ENCODE measurements around the gene MINK1.

MINK1 gene

DNA sequence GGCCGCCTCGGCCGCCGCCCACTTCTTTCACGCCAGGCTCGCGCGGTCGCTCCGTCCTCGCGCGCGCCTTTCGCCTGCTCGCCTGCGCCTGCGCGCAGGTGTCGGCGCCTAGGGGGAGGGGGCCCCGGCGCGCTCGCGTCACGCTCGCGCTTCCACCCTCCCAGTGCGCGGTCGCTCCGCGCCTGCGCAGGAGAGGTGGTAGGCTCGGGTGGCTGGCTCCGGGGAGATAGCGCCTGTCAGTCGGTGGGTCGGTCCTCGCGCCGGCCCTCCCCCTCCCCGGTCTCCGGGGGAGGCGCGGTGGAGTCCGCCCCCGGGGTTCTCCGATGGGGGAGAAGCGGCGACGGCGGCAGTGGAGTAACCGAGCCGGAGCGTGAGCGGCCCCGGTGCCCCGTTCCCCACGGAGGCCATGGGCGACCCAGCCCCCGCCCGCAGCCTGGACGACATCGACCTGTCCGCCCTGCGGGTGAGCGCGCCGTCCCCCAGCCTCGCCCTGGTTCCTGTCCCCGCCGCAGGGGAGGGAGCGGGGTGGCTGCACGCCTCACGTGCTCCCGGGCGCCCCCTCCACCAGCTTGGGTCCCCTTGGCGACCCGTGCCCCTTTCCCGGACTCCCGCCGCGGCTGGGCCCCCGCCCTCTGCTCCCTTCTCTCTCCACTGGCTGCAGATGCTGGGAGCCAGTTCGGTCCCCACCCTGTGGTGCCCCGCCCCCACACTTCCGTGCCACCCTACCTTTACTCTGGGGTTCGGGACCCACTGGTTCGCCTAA, at the start of gene MINK1:
Gene MINK1, plus strand, starts transcription at position 163 of the 763 bp plus-strand sequence. Its CDS starts 244 bp downstream, at position 407.
- peak; percentile 97 for DNase-seq

GRCh38 chr17:4785311-4786105, 47.6 kb upstream of the MINK1 start:
- no peak for DNase-seq

- no peak for DNase-seq
Measured at GRCh38 chr17:4786106-4786511, 47.0 kb upstream of the MINK1 start, which contains the start of gene VMO1. Gene VMO1 (minus strand): TSS chr17:4786364. CDS start chr17:4786352, 12 bp downstream.

DNA sequence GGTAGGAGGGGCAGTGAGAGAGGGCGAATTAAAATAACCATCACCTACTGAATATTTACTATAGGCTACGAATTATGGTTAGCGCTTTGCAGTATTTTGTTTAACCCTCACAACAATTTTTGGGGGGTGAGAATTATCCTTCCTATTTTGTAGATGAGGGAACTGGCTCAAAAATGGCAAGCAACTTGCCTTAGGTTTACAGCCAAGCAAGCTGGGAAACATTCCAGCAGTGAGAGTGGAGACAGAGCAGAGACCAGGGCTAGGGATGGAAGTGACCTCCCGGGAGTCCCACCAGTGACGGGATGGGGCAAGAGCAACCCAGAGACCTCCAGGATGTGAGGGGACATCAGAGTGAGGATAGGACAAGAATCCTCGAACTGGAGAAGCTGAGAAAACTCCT, 46.6 kb upstream of the MINK1 start:
- no peak for DNase-seq

DNA sequence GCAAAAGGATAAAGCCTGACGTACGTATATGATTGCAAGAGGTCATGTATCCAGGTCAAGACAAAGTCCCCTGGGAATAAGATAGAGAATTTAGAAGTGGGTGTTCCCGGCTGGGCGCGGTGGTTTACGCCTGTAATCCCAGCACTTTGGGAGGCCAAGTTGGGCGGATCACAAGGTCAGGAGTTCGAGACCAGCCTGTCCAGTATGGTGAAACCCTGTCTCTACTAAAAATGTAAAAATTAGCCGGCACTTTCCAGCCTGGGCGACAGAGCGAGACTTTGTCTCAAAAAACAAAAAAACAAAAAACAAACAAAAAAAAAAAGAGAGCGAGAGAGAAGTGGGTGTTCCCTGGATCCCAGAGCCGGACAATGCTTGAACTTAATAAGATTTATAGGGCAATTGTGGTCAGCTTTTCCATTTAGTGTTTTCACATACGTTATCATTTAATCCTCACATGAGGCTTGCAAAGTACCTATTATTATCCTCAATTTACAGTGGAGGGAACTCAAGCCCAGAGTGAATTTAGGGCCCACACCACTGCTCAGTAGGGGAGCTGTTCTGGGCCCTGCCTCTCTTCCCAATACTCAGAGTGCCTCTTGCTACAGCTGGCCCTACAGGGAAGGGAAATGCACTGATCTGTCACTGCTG, 44.9 kb upstream of the MINK1 start:
- DNase-seq: no peak

- DNase-seq: no peak
Measured at GRCh38 chr17:4788807-4789700, 44.1 kb upstream of the MINK1 start, which contains the start of gene GLTPD2. Gene GLTPD2 (plus strand): TSS chr17:4788964. CDS start chr17:4789012, 48 bp downstream.

GRCh38 chr17:4789701-4789950, 43.5 kb upstream of the MINK1 start:
- no peak for DNase-seq

DNA sequence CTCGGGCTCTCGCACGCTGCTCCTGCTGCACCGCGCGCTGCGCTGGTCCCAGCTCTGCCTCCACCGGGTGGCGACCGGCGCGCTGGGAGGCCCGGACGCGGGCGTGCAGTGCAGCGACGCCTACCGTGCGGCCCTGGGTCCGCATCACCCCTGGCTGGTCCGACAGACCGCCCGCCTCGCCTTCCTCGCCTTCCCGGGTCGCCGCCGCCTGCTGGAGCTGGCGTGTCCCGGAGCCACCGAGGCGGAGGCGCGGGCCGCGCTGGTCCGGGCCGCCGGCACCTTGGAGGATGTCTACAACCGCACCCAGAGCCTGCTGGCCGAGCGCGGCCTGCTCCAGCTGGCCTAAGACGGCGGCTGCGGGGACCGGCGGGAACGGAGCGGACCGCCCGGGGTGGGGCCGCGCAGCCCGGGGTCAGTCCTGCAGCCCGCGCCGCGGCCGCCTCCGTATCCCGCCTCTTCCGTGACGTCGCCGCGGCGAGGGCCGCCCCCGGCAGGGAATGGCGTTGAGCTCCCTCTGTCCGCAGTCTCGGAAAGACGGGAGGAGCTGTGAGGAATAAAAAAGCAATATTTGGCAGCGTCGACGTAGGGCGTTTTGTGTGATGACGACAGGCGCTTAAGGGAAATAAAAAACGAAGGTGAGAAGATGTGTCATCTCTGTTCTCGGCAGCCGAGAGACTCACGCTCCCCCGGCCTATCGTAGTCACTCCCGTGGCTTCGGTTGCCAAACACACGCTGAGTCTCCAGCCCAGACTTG, 43.0 kb upstream of the MINK1 start:
- peak; percentile 95 for DNase-seq

- no peak for DNase-seq
Measured at GRCh38 chr17:4790705-4791088, 42.4 kb upstream of the MINK1 start.

- no peak for DNase-seq
Measured at GRCh38 chr17:4795168-4795567, 38.0 kb upstream of the MINK1 start.

DNA sequence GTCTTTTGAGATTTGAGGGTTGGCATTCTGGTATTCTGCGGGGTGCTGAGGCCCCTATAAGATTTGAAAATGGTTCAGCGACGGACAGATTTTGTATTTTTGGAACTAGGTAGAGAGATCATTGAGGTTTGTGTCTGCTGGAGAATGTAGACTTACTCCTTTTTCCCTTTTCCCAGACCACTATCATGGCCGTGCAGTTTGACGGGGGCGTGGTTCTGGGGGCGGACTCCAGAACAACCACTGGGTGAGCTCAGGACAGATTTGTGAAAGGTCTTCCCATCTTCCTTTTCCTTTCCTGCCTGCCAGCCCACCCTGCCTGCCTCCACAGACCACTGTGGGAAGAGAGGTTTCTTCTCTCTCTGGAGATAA, 36.6 kb upstream of the MINK1 start:
- DNase-seq: peak; percentile 61

DNA sequence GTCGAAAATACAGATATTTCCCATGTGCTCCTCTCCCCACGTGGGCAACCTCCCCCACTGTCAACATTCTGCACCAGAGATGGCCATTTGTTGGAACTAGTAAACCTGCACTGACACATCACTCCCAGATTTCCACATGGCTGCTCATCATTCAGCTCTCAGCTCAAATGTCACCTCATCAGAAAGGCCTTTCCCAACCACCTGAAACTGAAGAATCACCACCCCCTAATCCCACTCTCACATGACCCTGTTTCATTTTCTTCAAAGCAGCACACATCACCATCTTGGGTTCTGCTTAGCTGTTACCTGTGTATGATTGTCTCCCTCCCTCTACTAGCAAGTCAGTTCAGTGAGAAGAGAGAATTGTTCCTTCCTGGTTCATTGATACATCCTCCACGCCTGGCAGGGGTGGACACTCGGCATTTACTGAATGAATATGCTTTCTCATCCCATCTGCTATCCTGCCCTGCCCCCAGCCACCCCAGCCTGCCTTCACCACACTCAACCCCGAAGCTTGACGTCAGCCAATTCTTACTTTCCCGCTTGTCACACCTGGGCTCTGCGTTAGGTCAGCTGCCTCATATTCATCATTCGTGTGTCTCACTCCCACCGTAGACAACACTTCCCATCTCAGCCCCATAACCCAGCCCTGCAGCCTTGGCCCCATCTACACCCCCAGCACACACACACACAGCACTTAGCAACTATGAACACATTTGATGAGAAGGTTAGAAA, 32.5 kb upstream of the MINK1 start:
- no peak for DNase-seq

DNA sequence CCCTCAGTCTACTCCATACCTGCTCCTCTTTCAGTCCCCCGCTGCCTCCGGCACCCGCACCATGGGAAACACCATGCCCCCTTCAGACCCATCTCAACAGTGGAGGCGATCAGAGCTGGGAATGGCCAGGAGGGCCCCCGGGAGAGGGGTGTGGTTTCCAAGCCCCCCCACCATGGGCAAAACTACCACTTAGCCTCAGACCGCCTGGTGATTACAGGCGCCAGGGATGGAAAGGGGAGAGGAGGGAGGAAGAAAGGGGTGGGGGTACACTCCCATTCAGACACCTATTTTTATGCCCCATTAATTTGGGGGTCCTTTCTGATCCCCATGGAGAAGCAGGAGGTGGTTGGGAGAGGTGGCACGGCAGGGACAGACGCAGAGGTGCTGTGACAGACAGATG, 30.9 kb upstream of the MINK1 start, which contains the start of gene C17orf114:
Gene C17orf114, minus strand, starts transcription at position 101 of the 400 bp plus-strand sequence.
- DNase-seq: no peak

GRCh38 chr17:4806456-4806776, 26.7 kb upstream of the MINK1 start:
- DNase-seq: peak; percentile 58

- peak; percentile 90 for DNase-seq
Measured at GRCh38 chr17:4806777-4807604, 26.1 kb upstream of the MINK1 start, which contains the start of gene PLD2. Gene PLD2 (plus strand): TSS chr17:4807152. CDS start chr17:4807773, 621 bp downstream.

DNA sequence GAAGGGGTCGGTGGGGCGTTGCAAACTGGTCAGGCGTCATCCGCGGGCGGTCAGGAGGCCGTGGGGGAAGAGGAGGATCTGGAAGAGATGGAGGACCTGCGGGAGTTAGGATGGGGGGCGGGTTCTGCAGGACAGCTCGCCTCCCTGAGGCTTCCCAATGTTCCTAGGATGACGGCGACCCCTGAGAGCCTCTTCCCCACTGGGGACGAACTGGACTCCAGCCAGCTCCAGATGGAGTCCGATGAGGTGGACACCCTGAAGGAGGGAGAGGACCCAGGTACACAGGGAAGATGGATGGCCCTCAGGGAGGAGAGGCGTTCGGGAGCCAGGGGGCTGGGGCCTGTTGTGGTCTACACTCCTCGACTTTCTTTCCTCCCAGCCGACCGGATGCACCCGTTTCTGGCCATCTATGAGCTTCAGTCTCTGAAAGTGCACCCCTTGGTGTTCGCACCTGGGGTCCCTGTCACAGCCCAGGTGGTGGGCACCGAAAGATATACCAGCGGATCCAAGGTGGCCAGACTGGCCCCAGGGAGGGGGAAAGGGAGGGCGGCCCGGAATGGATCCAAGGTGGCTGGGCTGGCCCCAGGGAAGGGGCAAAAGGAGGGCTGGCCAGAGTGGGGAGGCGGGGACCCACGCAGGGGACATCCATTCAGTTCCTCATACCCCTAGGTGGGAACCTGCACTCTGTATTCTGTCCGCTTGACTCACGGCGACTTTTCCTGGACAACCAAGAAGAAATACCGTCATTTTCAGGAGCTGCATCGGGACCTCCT, 25.3 kb upstream of the MINK1 start:
- no peak for DNase-seq

- DNase-seq: no peak
Measured at GRCh38 chr17:4808378-4808767, 24.8 kb upstream of the MINK1 start.

GRCh38 chr17:4810696-4811290, 22.3 kb upstream of the MINK1 start:
- DNase-seq: peak; percentile 42

GRCh38 chr17:4811471-4811870, 21.7 kb upstream of the MINK1 start:
- no peak for DNase-seq

Measured in OCI-M1 (cell line).